Left ventricle myocardium inferior (tissue), 1 donor: ENCODE measurements around the gene STRADB. TPM values are rescaled to one million over a fixed set of nuclear protein-coding genes. Genes with fewer than 3 reads are reported as not detected.

ENCODE experiments used
- DNase-seq: peaks from one replicate; pipeline ENCODE4 v3.0.0-alpha.2; 2020
- H3K27ac ChIP-seq: fragments of 200-600 bp; replicated peaks from 2 replicates; pipeline ENCODE4 v1.8.0; 2021
- H3K27me3 ChIP-seq: fragments of 200-600 bp; 2 replicates; pipeline ENCODE4 v1.8.0; 2021; ENCODE audit warnings: low read depth
- H3K36me3 ChIP-seq: fragments of 200-600 bp; 2 replicates; pipeline ENCODE4 v1.8.0; 2021
- H3K4me1 ChIP-seq: fragments of 200-600 bp; 2 replicates; pipeline ENCODE4 v1.8.0; 2021
- H3K4me3 ChIP-seq: fragments of 200-600 bp; 2 replicates; pipeline ENCODE4 v1.8.0; 2021; ENCODE audit warnings: mild to moderate bottlenecking, moderate library complexity
- H3K9me3 ChIP-seq: fragments of 200-600 bp; replicated peaks from 2 replicates; pipeline ENCODE4 v1.8.0; 2021
- intact Hi-C: fragments of 100-400 bp; cut with micrococcal nuclease; formaldehyde crosslinking; loops from one replicate; pipeline ENCODE4 v1.11.0; 2022
- total RNA-seq: library from RNA; stranded (reverse); fragmentation: NEBNext Ultra II Directional; extraction: Animal tissue kit (Norgen Biotek cat#: 25700); gene quantifications from one replicate; pipeline ENCODE4 v1.2.1, GENCODE V29; 2021
- TF ChIP-seq, protein P1 (sequence below): fragments of 200-600 bp; IDR thresholded peaks from 2 replicates; pipeline ENCODE4 v1.8.0; 2021; ENCODE audit warnings: antibody characterized with exemption, mild to moderate bottlenecking, borderline replicate concordance
- donor health status: DM: no; HTN: yes; CAD: no; lungs with severe emphysema.

STRADB gene
- total RNA-seq, 1 donor from 2014 or later = 57.5 TPM

DNA sequence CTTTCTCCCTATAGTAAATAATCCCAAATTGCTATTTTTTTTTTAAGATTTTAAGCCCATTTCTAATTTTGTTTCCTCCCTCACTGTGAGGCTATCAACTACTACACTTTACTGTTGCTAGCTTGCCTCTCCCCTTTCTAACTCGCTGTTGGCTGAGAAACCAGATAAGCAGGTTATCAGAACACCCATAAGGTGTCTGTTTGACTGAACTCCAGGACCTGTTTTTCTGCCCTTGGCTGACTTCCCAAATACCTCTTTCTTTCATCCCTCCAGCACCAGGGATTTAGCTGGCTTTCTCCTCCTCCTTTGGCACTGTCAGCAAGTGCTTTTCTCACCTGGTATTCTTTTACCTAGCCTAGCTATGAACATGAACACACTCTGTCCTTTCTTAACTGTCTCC is 11.4 kb upstream of the STRADB start:
- intact Hi-C loops = no loop called here
- Histone ChIP-seq H3K27ac (peak overlapping the region; percentile 72), H3K36me3 (no peaks in the 10 kb centered on the region), H3K4me1 (peaks cover 88% of the 10 kb centered on the region), H3K4me3 (no peak overlapping the region), H3K27me3 (no peaks in the 10 kb centered on the region), H3K9me3 (no peaks in the 10 kb centered on the region)
- TF ChIP-seq, protein P1, sequence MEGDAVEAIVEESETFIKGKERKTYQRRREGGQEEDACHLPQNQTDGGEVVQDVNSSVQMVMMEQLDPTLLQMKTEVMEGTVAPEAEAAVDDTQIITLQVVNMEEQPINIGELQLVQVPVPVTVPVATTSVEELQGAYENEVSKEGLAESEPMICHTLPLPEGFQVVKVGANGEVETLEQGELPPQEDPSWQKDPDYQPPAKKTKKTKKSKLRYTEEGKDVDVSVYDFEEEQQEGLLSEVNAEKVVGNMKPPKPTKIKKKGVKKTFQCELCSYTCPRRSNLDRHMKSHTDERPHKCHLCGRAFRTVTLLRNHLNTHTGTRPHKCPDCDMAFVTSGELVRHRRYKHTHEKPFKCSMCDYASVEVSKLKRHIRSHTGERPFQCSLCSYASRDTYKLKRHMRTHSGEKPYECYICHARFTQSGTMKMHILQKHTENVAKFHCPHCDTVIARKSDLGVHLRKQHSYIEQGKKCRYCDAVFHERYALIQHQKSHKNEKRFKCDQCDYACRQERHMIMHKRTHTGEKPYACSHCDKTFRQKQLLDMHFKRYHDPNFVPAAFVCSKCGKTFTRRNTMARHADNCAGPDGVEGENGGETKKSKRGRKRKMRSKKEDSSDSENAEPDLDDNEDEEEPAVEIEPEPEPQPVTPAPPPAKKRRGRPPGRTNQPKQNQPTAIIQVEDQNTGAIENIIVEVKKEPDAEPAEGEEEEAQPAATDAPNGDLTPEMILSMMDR = no peak
- DNase-seq = no peak

DNA sequence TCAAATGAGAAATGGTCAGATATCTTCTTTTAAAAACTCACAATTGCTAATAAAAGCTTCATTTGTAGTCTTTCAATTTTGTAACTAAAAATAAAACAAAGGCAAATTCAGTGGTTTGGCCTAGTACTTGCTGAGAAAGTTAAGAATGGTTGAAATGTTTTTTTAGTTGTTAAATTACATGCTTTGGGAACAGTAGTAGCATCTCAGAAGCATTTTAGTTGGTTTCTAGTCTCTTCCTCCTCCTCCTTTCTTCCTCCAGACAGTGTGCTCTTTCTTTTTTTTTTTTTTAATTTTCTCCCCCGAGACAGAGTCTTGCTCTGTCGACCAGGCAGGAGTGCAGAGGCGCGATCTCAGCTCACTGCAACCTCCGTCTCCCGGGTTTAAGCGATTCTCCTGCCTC is 10.1 kb upstream of the STRADB start:
- intact Hi-C loops = no loop called here
- Histone ChIP-seq H3K27me3 (no peaks in the 10 kb centered on the region), H3K4me1 (peaks cover 90% of the 10 kb centered on the region), H3K9me3 (no peaks in the 10 kb centered on the region), H3K36me3 (no peaks in the 10 kb centered on the region), H3K27ac (peak overlapping the region; percentile 72), H3K4me3 (no peak overlapping the region)
- TF ChIP-seq, protein P1 = no peak
- DNase-seq = no peak

DNA sequence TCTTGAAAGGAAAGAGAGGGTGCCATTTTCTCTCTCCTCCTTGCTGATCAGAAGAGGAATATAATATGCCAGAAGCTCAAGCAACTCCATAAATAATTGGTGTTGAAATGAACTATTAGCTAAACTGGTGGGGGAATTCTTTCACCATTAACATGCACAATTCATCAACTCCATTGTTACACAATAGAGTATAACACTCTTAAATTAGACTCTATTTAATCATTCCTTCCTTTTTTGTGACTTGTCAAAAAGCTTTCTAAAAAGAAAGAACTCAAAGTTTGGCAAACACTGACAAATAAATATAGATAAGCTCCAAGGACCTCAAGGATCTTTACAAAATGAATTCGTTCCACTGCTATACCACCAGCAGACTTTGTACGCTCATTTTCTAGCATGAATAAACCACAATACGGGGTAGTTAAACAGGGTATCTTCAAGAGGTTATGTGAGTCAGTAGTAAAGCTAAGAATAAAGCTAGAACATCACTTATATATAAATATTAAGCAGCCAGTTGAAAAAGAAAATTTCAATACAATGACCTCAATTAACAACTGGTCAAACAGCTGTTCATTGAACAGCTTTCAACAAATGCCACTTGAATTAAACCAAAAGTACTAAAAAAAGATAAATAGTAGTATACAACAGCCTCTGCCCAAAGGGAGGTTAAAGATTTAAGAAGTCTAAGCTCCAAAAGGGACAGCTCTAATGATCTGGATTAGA is 6.6 kb upstream of the STRADB start:
- Histone ChIP-seq H3K27me3 (no peaks in the 10 kb centered on the region), H3K4me1 (peaks cover 96% of the 10 kb centered on the region), H3K36me3 (peaks cover 3% of the 10 kb centered on the region), H3K27ac (peak overlapping the region; percentile 72), H3K9me3 (no peaks in the 10 kb centered on the region), H3K4me3 (peak overlapping the region; percentile 1)
- TF ChIP-seq, protein P1 = no peak
- intact Hi-C loops = no loop called here
- DNase-seq = no peak

DNA sequence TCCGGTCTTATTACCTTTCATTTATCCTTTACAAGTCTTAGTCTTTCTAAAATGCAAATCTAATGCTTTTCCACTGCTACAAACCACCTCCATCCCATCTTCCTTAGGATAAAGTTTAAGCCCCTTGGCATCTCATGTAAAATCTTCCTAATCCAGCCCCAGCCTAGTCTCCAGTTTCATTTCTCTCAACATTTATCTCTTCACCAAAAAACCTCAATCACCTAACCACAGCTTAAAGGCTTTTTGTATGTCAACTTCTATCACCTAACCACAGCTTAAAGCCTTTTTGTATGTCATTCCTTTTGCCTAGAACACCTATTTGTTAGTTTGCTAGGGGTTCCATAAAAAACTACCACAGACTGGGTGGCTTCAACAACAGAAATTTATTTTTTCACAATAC is 4.5 kb upstream of the STRADB start:
- TF ChIP-seq, protein P1 = no peak
- peaks cover 3% of the 10 kb centered on the region for H3K36me3 ChIP-seq
- H3K9me3 ChIP-seq = no peaks in the 10 kb centered on the region
- DNase-seq = no peak
- peak overlapping the region; percentile 79 for H3K4me3 ChIP-seq
- intact Hi-C loops = no loop called here
- H3K27me3 ChIP-seq = no peaks in the 10 kb centered on the region
- peak overlapping the region; percentile 72 for H3K27ac ChIP-seq
- H3K4me1 ChIP-seq = peaks cover 95% of the 10 kb centered on the region

DNA sequence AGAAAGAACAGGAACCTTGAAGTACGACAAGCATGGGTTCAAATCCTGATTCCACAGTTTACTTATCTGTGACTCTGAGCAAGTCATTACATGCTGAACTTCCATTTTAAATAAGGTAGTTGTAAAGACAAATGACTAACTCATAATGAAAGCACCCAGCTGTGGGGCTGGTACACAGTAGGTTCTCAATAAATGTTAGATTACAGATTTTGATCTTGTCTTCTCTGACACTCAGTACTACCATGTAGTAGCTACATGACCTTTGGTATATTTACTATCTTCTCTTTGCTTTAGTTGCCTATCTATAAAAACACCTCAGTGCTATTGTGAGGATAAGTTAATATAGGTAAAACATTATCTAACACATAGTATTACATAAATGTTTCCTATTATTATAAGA is 3.5 kb upstream of the STRADB start:
- H3K9me3 ChIP-seq = no peaks in the 10 kb centered on the region
- intact Hi-C loops = no loop called here
- H3K4me3 ChIP-seq = peak overlapping the region; percentile 79
- peaks cover 3% of the 10 kb centered on the region for H3K36me3 ChIP-seq
- H3K27me3 ChIP-seq = no peaks in the 10 kb centered on the region
- peak overlapping the region; percentile 72 for H3K27ac ChIP-seq
- H3K4me1 ChIP-seq = peaks cover 97% of the 10 kb centered on the region
- TF ChIP-seq, protein P1 = no peak
- no peak for DNase-seq
